K562 (cell line): ENCODE results near the gene GOLPH3. TPM values are rescaled to one million over a fixed set of nuclear protein-coding genes. Genes with fewer than 3 reads are reported as not detected.

Source experiments
- ATAC-seq: fragments of 200-7000 bp; cut with Tn5 transposase; 3 replicates; pipeline ENCODE4 v1.9.1; 2020; ENCODE audit warnings: moderate library complexity
- BruUV-seq: library from RNA; stranded (reverse); fragments of 400-500 nt; replicated peaks from 2 replicates; lab custom pipeline; 2021; lab: Mats Ljungman, UMichigan
- CTCF ChIA-PET: fragments of 300-600 bp; formaldehyde crosslinking; extraction: SDS; loops from one replicate; lab custom pipeline; 2021; ENCODE audit warnings: low intra/inter-chr PET ratio; lab: Yijun Ruan, JAX
- POLR2A ChIA-PET: fragments of 300-600, 350-650 bp; sonication (Branson Sonifier 250); formaldehyde crosslinking; extraction: SDS; loops from one replicate; lab custom pipeline; 2021; ENCODE audit warnings: antibody characterized with exemption, inconsistent platforms; lab: Yijun Ruan, JAX
- DNase-seq, 4 experiments: peaks; one replicate each; pipeline versions ENCODE4 v3.0.0 to v3.0.0-alpha.2; 2011 to 2018; ENCODE audit warnings: low spot score in 3 of 4, mixed read lengths in 3 of 4; ENCODE audit errors: extremely low read depth in 1 of 4
- FAIRE-seq: peaks from 2 replicates; lab custom pipeline; 2011; peaks lifted over from hg19 to GRCh38; lab: Jason Lieb, UNC
- H2AFZ ChIP-seq: 2 replicates; pipeline ENCODE4 v1.6.0; 2011; ENCODE audit warnings: low read depth, low read length, control low read depth, inconsistent platforms
- H3K27ac ChIP-seq: fragments of 200-600 bp; 3 replicates; pipeline ENCODE4 v1.8.0; 2011; ENCODE audit warnings: low read depth, mild to moderate bottlenecking, control low read depth, inconsistent platforms, low read length, moderate library complexity, mixed read lengths; ENCODE audit errors: extremely low read depth
- H3K27me3 ChIP-seq, 2 experiments: fragments of 300-600 bp in 1 of 2; 2 replicates in 1 of 2; 3 replicates in 1 of 2; pipeline versions ENCODE4 v1.6.0 to v1.8.0; 2011; ENCODE audit warnings: inconsistent platforms in 2 of 2, low read length in 2 of 2, mild to moderate bottlenecking in 1 of 2, mixed read lengths in 1 of 2, moderate library complexity in 1 of 2; ENCODE audit not compliant: control insufficient read depth in 2 of 2, insufficient read depth in 2 of 2
- H3K36me3 ChIP-seq: fragments of 300-600 bp; 3 replicates; pipeline ENCODE4 v1.8.0; 2011; ENCODE audit warnings: mild to moderate bottlenecking, low read length, inconsistent platforms; ENCODE audit not compliant: control insufficient read depth, insufficient read depth
- H3K4me1 ChIP-seq, 2 experiments: fragments of 200-600 bp in 1 of 2; replicated peaks in 1 of 2; 2 replicates in 1 of 2; 3 replicates in 1 of 2; pipeline versions ENCODE4 v1.5.1 to v1.8.0; 2011; ENCODE audit warnings: inconsistent platforms in 2 of 2, low read length in 2 of 2, mild to moderate bottlenecking in 1 of 2, mixed read lengths in 1 of 2, moderate library complexity in 1 of 2; ENCODE audit not compliant: control insufficient read depth in 2 of 2, insufficient read depth in 2 of 2
- H3K4me2 ChIP-seq: 2 replicates; pipeline ENCODE4 v1.6.1; 2011; ENCODE audit warnings: low read length, control low read depth, inconsistent platforms, mixed read lengths; ENCODE audit not compliant: insufficient read depth
- H3K4me3 ChIP-seq: fragments of 200-600 bp; sonication (generic), shearing (Covaris generic); 2 replicates; pipeline ENCODE4 v1.5.1; 2016; ENCODE audit warnings: control low read depth, inconsistent platforms
- H3K79me2 ChIP-seq: fragments of 200-600 bp; 3 replicates; pipeline ENCODE4 v1.8.0; 2011; ENCODE audit warnings: low read length, inconsistent platforms; ENCODE audit not compliant: control insufficient read depth, insufficient read depth
- H3K9ac ChIP-seq, 2 experiments: 2 replicates each; pipeline versions ENCODE4 v1.6.0 to v1.6.1; 2011; ENCODE audit warnings: low read depth in 2 of 2, low read length in 2 of 2, control low read depth in 1 of 2, inconsistent platforms in 1 of 2, mild to moderate bottlenecking in 1 of 2, mixed read lengths in 1 of 2; ENCODE audit not compliant: insufficient read depth in 1 of 2
- H3K9me1 ChIP-seq: one replicate; pipeline ENCODE4 v1.6.0; 2011; ENCODE audit warnings: inconsistent platforms, mild to moderate bottlenecking, low read length, moderate library complexity; ENCODE audit not compliant: control insufficient read depth, insufficient read depth
- H3K9me3 ChIP-seq: replicated peaks from 2 replicates; pipeline ENCODE4 v1.5.1; 2011; ENCODE audit warnings: low read depth, low read length, inconsistent platforms; ENCODE audit not compliant: control insufficient read depth, insufficient read depth
- H4K20me1 ChIP-seq: replicated peaks from 2 replicates; pipeline ENCODE4 v1.6.1; 2011; ENCODE audit warnings: low read length, inconsistent platforms, mixed read lengths; ENCODE audit not compliant: control insufficient read depth, insufficient read depth
- NRF1 ChIP-seq, 2 experiments: fragments of 450-650 bp; IDR thresholded peaks in 1 of 2; conservative IDR thresholded peaks in 1 of 2; 2 replicates each; pipeline ENCODE4 v1.6.1; 2014; ENCODE audit warnings: mild to moderate bottlenecking in 2 of 2
- POLR2A ChIP-seq: fragments of 450-650 bp; conservative IDR thresholded peaks from 2 replicates; pipeline ENCODE4 v1.6.1; 2016
- SUPT5H ChIP-seq: fragments of 450-650 bp; IDR thresholded peaks from 2 replicates; pipeline ENCODE4 v1.6.1; 2016
- U2AF2 ChIP-seq: fragments of 200-400 bp; formaldehyde crosslinking; optimal IDR thresholded peaks from 2 replicates; pipeline ENCODE3; 2017; ENCODE audit warnings: low read depth, mild to moderate bottlenecking, low read length
- WHSC1 ChIP-seq: IDR thresholded peaks from one replicate; pipeline ENCODE4 v1.6.1; 2012; ENCODE audit warnings: low read length, control low read depth, inconsistent platforms
- ZNF436 ChIP-seq: fragments of 250-450, 450-650 bp; sonication (Bioruptor Pico); formaldehyde crosslinking; IDR thresholded peaks from 2 replicates; pipeline ENCODE4 v1.7.0; 2020; ENCODE audit warnings: mild to moderate bottlenecking
- WGBS: fragments of 100-300 bp; shearing (Covaris generic); methylation state at CpG from one replicate; pipeline ENCODE4 v1.1.6; 2016; ENCODE audit warnings: low coverage, mixed read lengths; ENCODE audit not compliant: insufficient coverage; ENCODE audit errors: missing lambda C conversion rate; 5-methylcytosine and 5-hydroxymethylcytosine counted together
- in situ Hi-C: fragments of 300-500 bp; cut with MboI; formaldehyde crosslinking; loops from 4 replicates; pipeline ENCODE4 v1.15.0; 2018; ENCODE audit warnings: inconsistent platforms, mixed read lengths
- intact Hi-C: fragments of 100-400 bp; cut with micrococcal nuclease; formaldehyde crosslinking; loops from 2 replicates; pipeline ENCODE4 v1.14.2; 2022
- polyA plus RNA-seq, 8 experiments: library from polyadenylated mRNA; depleted of rRNA in 4 of 8; stranded (reverse) in 5 of 8; unstranded in 3 of 8; fragments of >200 nt; fragmentation: Nextera tagmentation in 2 of 8; fragmentation: Illumina TruSeq in 1 of 8; extraction: Ambion mirVana in 2 of 8; extraction: Trizol in 1 of 8; gene quantifications; 2 replicates each; pipeline versions ENCODE4 v1.2.1 to v1.2.3, GENCODE V29; 2011 to 2014; ENCODE audit warnings: inconsistent platforms in 1 of 8, missing spikeins in 1 of 8
- total RNA-seq, 7 experiments: library from RNA; depleted of rRNA in 6 of 7; stranded (reverse); fragments of >200 nt in 6 of 7; fragmentation: Illumina TruSeq in 2 of 7; extraction: Trizol in 2 of 7; gene quantifications; 2 replicates each; pipeline versions ENCODE4 v1.2.1 to v1.2.3, GENCODE V29; 2011 to 2021; ENCODE audit warnings: low replicate concordance in 1 of 7
- TF ChIP-seq, protein P1 (sequence below): fragments of 450-650 bp; IDR thresholded peaks from 2 replicates; pipeline ENCODE4 v1.6.1; 2016; ENCODE audit warnings: missing biosample characterization, missing genetic modification characterization

Gene GOLPH3
- total and polyA plus RNA-seq, 9 of the 15 experiments (the other 6 are each of a cell fraction or from before 2014, with no cell fraction given): 18.8 to 94.6 (median 55.1) TPM

DNA sequence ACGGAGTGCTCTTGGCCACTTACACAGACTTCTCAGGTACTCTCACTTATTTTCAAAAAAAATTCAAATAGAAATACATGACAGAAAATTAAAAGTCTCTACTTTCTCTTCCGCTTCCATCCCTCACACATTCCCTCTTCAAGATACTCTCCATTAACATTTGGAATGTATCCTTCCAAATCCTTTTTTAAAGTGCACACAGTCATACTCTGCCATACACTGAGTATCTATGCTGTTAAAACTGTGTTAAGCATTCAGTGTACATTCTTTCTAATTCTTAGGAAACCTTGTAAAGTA is 15.5 kb downstream of the GOLPH3 start:
- Histone ChIP-seq H3K4me3 (no peak overlapping the region), H3K4me2 (no peak overlapping the region), H3K79me2 (peaks cover 92% of the 10 kb centered on the region), H3K27ac (no peak overlapping the region), H3K27me3 (no peaks in the 10 kb centered on the region), H3K4me1 (peaks cover 0 to 6% of the 10 kb centered on the region in 2 experiments; a peak in 3 of 5 replicates), H3K36me3 (peaks cover 55% of the 10 kb centered on the region; the same call in 2 of the 3 replicates), H3K9me3 (no peaks in the 10 kb centered on the region), H3K9me1 (no peaks in the 10 kb centered on the region), H4K20me1 (peaks cover 27% of the 10 kb centered on the region), H3K9ac (no peak overlapping the region), H2AFZ (no peak overlapping the region)
- ChIA-PET POLR2A (interaction anchor here (1.0 to 6.1 kb wide), 6 partner anchors 8 to 29 kb away, joined by 3 to 51 read pairs (median 6); partner anchors contain the start of gene GOLPH3), CTCF (no interaction called here)
- no TSS peak for BruUV-seq
- intact Hi-C loops (no loop called here), in situ Hi-C loops (no loop called here)
- 84% methylated on average over 2 of the region's 2 CpGs for WGBS
- no peak for FAIRE-seq
- TF ChIP-seq SUPT5H: 0 out of 2 replicates have a peak, but pooled peaks have one; percentile 0
- TF ChIP-seq NRF1 (conservative IDR thresholded peaks at IDR 0.05 in 1 of 2, IDR thresholded peaks at IDR 0.05 in 1 of 2): no peak
- no peak for TF ChIP-seq U2AF2
- TF ChIP-seq ZNF436 (CRISPR knock-in tag): no peak
- TF ChIP-seq WHSC1: no peak
- DNase-seq: no peak
- ATAC-seq: no peak

DNA sequence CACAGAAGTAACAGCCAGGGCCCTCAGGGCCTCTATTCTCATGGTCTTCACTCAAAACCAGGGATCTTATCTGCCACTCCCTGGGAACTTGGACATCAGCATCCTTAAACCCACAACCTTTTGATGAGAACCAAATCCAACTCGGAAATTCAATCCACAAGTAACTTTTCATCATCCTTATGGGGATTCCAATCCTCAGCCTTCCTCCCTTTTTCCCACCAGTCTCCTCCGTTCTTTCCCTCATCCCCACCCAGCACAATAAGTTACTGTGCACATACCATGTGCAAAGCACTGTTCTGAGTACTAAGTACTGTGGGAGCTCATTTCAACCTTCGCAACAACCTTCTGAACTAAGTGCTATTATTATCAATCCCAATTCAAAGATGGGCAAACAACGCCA is 17.0 kb downstream of the GOLPH3 start:
- 90% methylated on average over 4 of the region's 4 CpGs for WGBS
- Histone ChIP-seq H3K9me1 (no peaks in the 10 kb centered on the region), H3K4me3 (no peak overlapping the region), H2AFZ (no peak overlapping the region), H3K79me2 (peaks cover 94% of the 10 kb centered on the region), H3K4me2 (no peak overlapping the region), H4K20me1 (peaks cover 27% of the 10 kb centered on the region), H3K9me3 (no peaks in the 10 kb centered on the region), H3K9ac (no peak overlapping the region), H3K4me1 (peaks cover 0 to 7% of the 10 kb centered on the region in 2 experiments; a peak in 3 of 5 replicates), H3K36me3 (peaks cover 54% of the 10 kb centered on the region; the same call in 2 of the 3 replicates), H3K27ac (no peak overlapping the region), H3K27me3 (no peaks in the 10 kb centered on the region)
- POLR2A ChIA-PET: interaction anchor here (1.0 to 6.1 kb wide), 2 partner anchors 9 to 15 kb away, joined by 4 to 51 read pairs; partner anchors contain the start of gene GOLPH3
- FAIRE-seq (no peak), DNase-seq (no peak), ATAC-seq (peak; percentile 3; the same call in 1 of the 3 replicates)
- in situ Hi-C loops (no loop called here), intact Hi-C loops (no loop called here)
- no TSS peak for BruUV-seq
- CTCF ChIA-PET: no interaction called here
- TF ChIP-seq POLR2A: 0 out of 2 replicates have a peak, but pooled peaks have one; percentile 32
- TF ChIP-seq, protein P1, sequence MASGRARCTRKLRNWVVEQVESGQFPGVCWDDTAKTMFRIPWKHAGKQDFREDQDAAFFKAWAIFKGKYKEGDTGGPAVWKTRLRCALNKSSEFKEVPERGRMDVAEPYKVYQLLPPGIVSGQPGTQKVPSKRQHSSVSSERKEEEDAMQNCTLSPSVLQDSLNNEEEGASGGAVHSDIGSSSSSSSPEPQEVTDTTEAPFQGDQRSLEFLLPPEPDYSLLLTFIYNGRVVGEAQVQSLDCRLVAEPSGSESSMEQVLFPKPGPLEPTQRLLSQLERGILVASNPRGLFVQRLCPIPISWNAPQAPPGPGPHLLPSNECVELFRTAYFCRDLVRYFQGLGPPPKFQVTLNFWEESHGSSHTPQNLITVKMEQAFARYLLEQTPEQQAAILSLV: no peak
